Fibroblast of lung (primary cell): Measurements from ENCODE around the gene SPDYE6.

Source experiments
- CTCF ChIP-seq, 2 donors: IDR thresholded peaks in 1 of 2; conservative IDR thresholded peaks in 1 of 2; 1 replicate in 1 of 2; 2 replicates in 1 of 2; pipeline ENCODE4 v1.5.1; 2011 to 2012; ENCODE audit warnings: low read length in 2 of 2, control low read depth in 1 of 2, inconsistent platforms in 1 of 2, low read depth in 1 of 2, mild to moderate bottlenecking in 1 of 2
- EZH2 ChIP-seq: IDR thresholded peaks from 2 replicates; pipeline ENCODE4 v1.5.1; 2012; ENCODE audit warnings: low read length, control low read depth, mild to moderate bottlenecking; ENCODE audit errors: missing control alignments

- TF ChIP-seq CTCF (conservative IDR thresholded peaks at IDR 0.05 in 1 of 2, IDR thresholded peaks at IDR 0.05 in 1 of 2; ENCODE audit: low read depth in 1 of 2, low read length in 2 of 2) (no peak), EZH2 (no peak)
Observed at GRCh38 chr7:102317231-102318059, 38.8 kb downstream of the SPDYE6 start.
